ENCODE results near the gene RNF149.

DNA sequence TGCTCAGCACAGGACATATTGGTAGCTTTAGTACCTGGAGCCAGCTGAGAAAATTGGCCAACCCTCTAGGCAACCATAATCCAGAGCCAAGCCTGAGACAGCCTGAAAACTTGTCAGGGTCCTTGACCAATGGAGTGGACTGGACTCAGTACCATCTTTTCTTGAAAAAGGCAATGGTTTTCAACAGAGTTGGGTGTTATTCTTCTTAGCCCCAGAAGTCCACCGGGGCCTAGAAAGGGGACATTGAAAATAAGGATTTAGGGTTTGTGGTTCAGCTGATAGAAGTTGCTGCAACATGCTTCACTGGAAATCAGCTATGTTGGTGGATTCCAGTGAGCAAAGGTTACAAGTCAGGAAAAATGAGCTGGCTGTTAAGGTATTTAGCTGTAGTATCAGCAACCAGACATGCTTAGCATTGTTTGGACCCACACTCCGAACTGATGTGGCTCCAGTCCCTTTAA, 77.9 kb downstream of the RNF149 start:
- no peak for TF ChIP-seq POLR2A (IDR thresholded peaks at IDR 0.05)
- TF ChIP-seq, protein P1, sequence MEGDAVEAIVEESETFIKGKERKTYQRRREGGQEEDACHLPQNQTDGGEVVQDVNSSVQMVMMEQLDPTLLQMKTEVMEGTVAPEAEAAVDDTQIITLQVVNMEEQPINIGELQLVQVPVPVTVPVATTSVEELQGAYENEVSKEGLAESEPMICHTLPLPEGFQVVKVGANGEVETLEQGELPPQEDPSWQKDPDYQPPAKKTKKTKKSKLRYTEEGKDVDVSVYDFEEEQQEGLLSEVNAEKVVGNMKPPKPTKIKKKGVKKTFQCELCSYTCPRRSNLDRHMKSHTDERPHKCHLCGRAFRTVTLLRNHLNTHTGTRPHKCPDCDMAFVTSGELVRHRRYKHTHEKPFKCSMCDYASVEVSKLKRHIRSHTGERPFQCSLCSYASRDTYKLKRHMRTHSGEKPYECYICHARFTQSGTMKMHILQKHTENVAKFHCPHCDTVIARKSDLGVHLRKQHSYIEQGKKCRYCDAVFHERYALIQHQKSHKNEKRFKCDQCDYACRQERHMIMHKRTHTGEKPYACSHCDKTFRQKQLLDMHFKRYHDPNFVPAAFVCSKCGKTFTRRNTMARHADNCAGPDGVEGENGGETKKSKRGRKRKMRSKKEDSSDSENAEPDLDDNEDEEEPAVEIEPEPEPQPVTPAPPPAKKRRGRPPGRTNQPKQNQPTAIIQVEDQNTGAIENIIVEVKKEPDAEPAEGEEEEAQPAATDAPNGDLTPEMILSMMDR (IDR thresholded peaks at IDR 0.05 in 4 of 5, conservative IDR thresholded peaks at IDR 0.05 in 1 of 5): no peak
